IMR-90 (cell line): Measurements from ENCODE around the gene SLC25A19. TPM values are rescaled to one million over a fixed set of nuclear protein-coding genes. Genes with fewer than 3 reads are reported as not detected.

ENCODE experiments used
- ATAC-seq: fragments of 200-7000 bp; cut with Tn5 transposase; 2 replicates; pipeline ENCODE4 v1.9.1; 2020; ENCODE audit warnings: low read depth, mild to moderate bottlenecking, moderate library complexity
- BruUV-seq: library from RNA; stranded (reverse); fragments of 400-500 nt; replicated peaks from 2 replicates; lab custom pipeline; 2021; lab: Mats Ljungman, UMichigan
- CTCF ChIA-PET: fragments of 300-600 bp; formaldehyde crosslinking; extraction: SDS; loops from one replicate; lab custom pipeline; 2021; ENCODE audit warnings: antibody characterized with exemption; lab: Yijun Ruan, JAX
- POLR2A ChIA-PET: fragments of 300-600 bp; sonication (Branson Sonifier 250); formaldehyde crosslinking; loops from one replicate; lab custom pipeline; 2022; ENCODE audit warnings: antibody characterized with exemption; ENCODE audit not compliant: unreplicated experiment; lab: Charles Lee
- DNase-seq: peaks from one replicate; pipeline ENCODE4 v3.0.0; 2013
- H2AFZ ChIP-seq: replicated peaks from 2 replicates; pipeline ENCODE3; 2013; ENCODE audit warnings: low read length, mild to moderate bottlenecking; ENCODE audit not compliant: poor library complexity
- H2AK5ac ChIP-seq: 2 replicates; pipeline ENCODE4 v1.6.1; 2013; ENCODE audit warnings: low read depth, low read length, inconsistent platforms
- H2AK9ac ChIP-seq: replicated peaks from 2 replicates; pipeline ENCODE3; 2013; ENCODE audit warnings: mild to moderate bottlenecking, low read depth, low read length, moderate library complexity; ENCODE audit not compliant: poor library complexity
- H2BK120ac ChIP-seq: 2 replicates; pipeline ENCODE4 v1.6.1; 2013; ENCODE audit warnings: low read depth, low read length, inconsistent platforms
- H2BK15ac ChIP-seq: 3 replicates; pipeline ENCODE4 v1.6.1; 2013; ENCODE audit warnings: low read depth, low read length, inconsistent platforms
- H2BK20ac ChIP-seq: 2 replicates; pipeline ENCODE4 v1.6.1; 2013; ENCODE audit warnings: low read depth, mild to moderate bottlenecking, inconsistent platforms, low read length, moderate library complexity
- H2BK5ac ChIP-seq: 2 replicates; pipeline ENCODE4 v1.6.1; 2013; ENCODE audit warnings: mild to moderate bottlenecking, low read depth, low read length, inconsistent platforms; ENCODE audit not compliant: poor library complexity, severe bottlenecking
- H3K14ac ChIP-seq: replicated peaks from 2 replicates; pipeline ENCODE4 v1.6.1; 2013; ENCODE audit warnings: low read depth, low read length, inconsistent platforms
- H3K18ac ChIP-seq: 2 replicates; pipeline ENCODE4 v1.6.1; 2013; ENCODE audit warnings: low read depth, low read length, control low read depth
- H3K23ac ChIP-seq: 2 replicates; pipeline ENCODE4 v1.6.1; 2013; ENCODE audit warnings: low read depth, low read length, inconsistent platforms
- H3K27ac ChIP-seq: 2 replicates; pipeline ENCODE4 v1.5.1; 2013; ENCODE audit warnings: mild to moderate bottlenecking, control low read depth, low read length; ENCODE audit not compliant: insufficient read depth
- H3K27me3 ChIP-seq: 2 replicates; pipeline ENCODE4 v1.6.1; 2013; ENCODE audit warnings: low read length; ENCODE audit not compliant: control insufficient read depth, insufficient read depth
- H3K36me3 ChIP-seq: 2 replicates; pipeline ENCODE4 v1.6.1; 2013; ENCODE audit warnings: low read length, mixed read lengths; ENCODE audit not compliant: control insufficient read depth, insufficient read depth
- H3K4ac ChIP-seq: 2 replicates; pipeline ENCODE4 v1.6.1; 2013; ENCODE audit warnings: low read depth, low read length, inconsistent platforms
- H3K4me1 ChIP-seq: 2 replicates; pipeline ENCODE4 v1.6.1; 2013; ENCODE audit warnings: low read length, mixed read lengths; ENCODE audit not compliant: control insufficient read depth, insufficient read depth
- H3K4me2 ChIP-seq: 2 replicates; pipeline ENCODE4 v1.6.1; 2013; ENCODE audit warnings: low read depth, mild to moderate bottlenecking, control low read depth, low read length, moderate library complexity
- H3K4me3 ChIP-seq: 2 replicates; pipeline ENCODE4 v1.5.1; 2013; ENCODE audit warnings: low read depth, mild to moderate bottlenecking, control low read depth, low read length, moderate library complexity; ENCODE audit not compliant: insufficient read depth
- H3K56ac ChIP-seq: 2 replicates; pipeline ENCODE4 v1.6.1; 2013; ENCODE audit warnings: low read length, inconsistent platforms; ENCODE audit not compliant: insufficient read depth; ENCODE audit errors: extremely low read depth
- H3K79me1 ChIP-seq, 2 experiments: 2 replicates each; pipeline ENCODE4 v1.6.1; 2013; ENCODE audit warnings: low read length in 2 of 2, inconsistent platforms in 1 of 2, low read depth in 1 of 2
- H3K9ac ChIP-seq: 2 replicates; pipeline ENCODE4 v1.6.1; 2013; ENCODE audit warnings: low read depth, low read length, control low read depth
- H3K9me1 ChIP-seq: 2 replicates; pipeline ENCODE4 v1.6.1; 2013; ENCODE audit warnings: low read length, inconsistent platforms; ENCODE audit not compliant: insufficient read depth
- H3K9me3 ChIP-seq: 2 replicates; pipeline ENCODE4 v1.6.1; 2013; ENCODE audit warnings: low read length; ENCODE audit not compliant: control insufficient read depth, insufficient read depth
- H4K20me1 ChIP-seq: 2 replicates; pipeline ENCODE4 v1.6.1; 2013; ENCODE audit warnings: low read length, inconsistent platforms; ENCODE audit not compliant: insufficient read depth
- H4K5ac ChIP-seq: 2 replicates; pipeline ENCODE4 v1.6.1; 2013; ENCODE audit warnings: mild to moderate bottlenecking, low read depth, low read length, control low read depth
- H4K8ac ChIP-seq, 2 experiments: 2 replicates each; pipeline ENCODE4 v1.6.1; 2013; ENCODE audit warnings: low read depth in 2 of 2, low read length in 2 of 2, control low read depth in 1 of 2, inconsistent platforms in 1 of 2
- H4K91ac ChIP-seq: 2 replicates; pipeline ENCODE4 v1.6.1; 2013; ENCODE audit warnings: low read depth, low read length, inconsistent platforms; ENCODE audit not compliant: insufficient read depth
- BHLHE40 ChIP-seq: fragments of 150-350 bp; IDR thresholded peaks from 2 replicates; pipeline ENCODE4 v1.6.1; 2016; ENCODE audit warnings: mild to moderate bottlenecking, low read depth, low read length
- CEBPB ChIP-seq: IDR thresholded peaks from 2 replicates; pipeline ENCODE4 v1.6.1; 2012; ENCODE audit warnings: low read depth, low read length, improper control_type of control experiment
- CHD1 ChIP-seq: IDR thresholded peaks from 2 replicates; pipeline ENCODE4 v1.6.1; 2012; ENCODE audit warnings: low read depth, low read length, improper control_type of control experiment
- CTCF ChIP-seq: conservative IDR thresholded peaks from 2 replicates; pipeline ENCODE4 v1.5.1; 2012; ENCODE audit warnings: mild to moderate bottlenecking, low read depth, low read length, improper control_type of control experiment
- FOS ChIP-seq: fragments of 150-350 bp; IDR thresholded peaks from 2 replicates; pipeline ENCODE4 v1.6.1; 2016; ENCODE audit warnings: low read depth, low read length
- MAFK ChIP-seq: IDR thresholded peaks from 2 replicates; pipeline ENCODE4 v1.6.1; 2012; ENCODE audit warnings: low read depth, low read length, improper control_type of control experiment
- MAZ ChIP-seq: IDR thresholded peaks from 2 replicates; pipeline ENCODE4 v1.6.1; 2012; ENCODE audit warnings: low read depth, mild to moderate bottlenecking, low read length, improper control_type of control experiment, moderate library complexity, borderline replicate concordance
- MXI1 ChIP-seq: IDR thresholded peaks from 2 replicates; pipeline ENCODE4 v1.6.1; 2012; ENCODE audit warnings: low read depth, mild to moderate bottlenecking, low read length, moderate library complexity, borderline replicate concordance
- NFE2L2 ChIP-seq: fragments of 150-350 bp; IDR thresholded peaks from 2 replicates; pipeline ENCODE4 v1.6.1; 2016; ENCODE audit warnings: low read depth, mild to moderate bottlenecking, low read length
- POLR2A ChIP-seq: IDR thresholded peaks from 2 replicates; pipeline ENCODE4 v1.6.1; 2012; ENCODE audit warnings: mild to moderate bottlenecking, low read depth, low read length
- RAD21 ChIP-seq: IDR thresholded peaks from 2 replicates; pipeline ENCODE4 v1.6.1; 2012; ENCODE audit warnings: low read length, improper control_type of control experiment
- RCOR1 ChIP-seq: IDR thresholded peaks from 2 replicates; pipeline ENCODE4 v1.6.1; 2012; ENCODE audit warnings: mild to moderate bottlenecking, low read length, improper control_type of control experiment; ENCODE audit not compliant: insufficient replicate concordance
- RFX5 ChIP-seq: IDR thresholded peaks from 2 replicates; pipeline ENCODE4 v1.8.0; 2012; ENCODE audit warnings: low read depth, mild to moderate bottlenecking, low read length, moderate library complexity
- SMC3 ChIP-seq: fragments of 150-350 bp; IDR thresholded peaks from 2 replicates; pipeline ENCODE4 v1.6.1; 2016; ENCODE audit warnings: low read depth, mild to moderate bottlenecking, antibody characterized with exemption, low read length, moderate library complexity
- WGBS, 2 experiments: methylation state at CpG; one replicate each; pipeline versions ENCODE4 v1.1.5 to v1.1.7; 2013; ENCODE audit warnings: missing lambda C conversion rate in 2 of 2; ENCODE audit not compliant: insufficient read length in 1 of 2; ENCODE audit errors: extremely low coverage in 2 of 2; 5-methylcytosine and 5-hydroxymethylcytosine counted together
- dilution Hi-C: fragments of 300-500 bp; cut with HindIII; formaldehyde crosslinking; loops from one replicate; pipeline ENCODE4 v1.14.3; 2018; ENCODE audit warnings: low sequenced_read_pairs; ENCODE audit not compliant: unreplicated experiment
- in situ Hi-C: fragments of 300-500 bp; cut with MboI; formaldehyde crosslinking; loops from 3 replicates; pipeline ENCODE4 v1.14.3; 2019; ENCODE audit warnings: low sequenced_read_pairs, inconsistent platforms, mixed read lengths
- intact Hi-C: fragments of 100-400 bp; cut with micrococcal nuclease; formaldehyde crosslinking; loops from 2 replicates; pipeline ENCODE4 v1.10.0; 2022
- polyA plus RNA-seq, 3 experiments: library from polyadenylated mRNA; depleted of rRNA; stranded (reverse); fragments of >200 nt; gene quantifications; 2 replicates each; pipeline ENCODE4 v1.2.3, GENCODE V29; 2012; ENCODE audit warnings: low replicate concordance in 1 of 3
- total RNA-seq: library from RNA; depleted of rRNA; stranded (reverse); fragments of >200 nt; gene quantifications from 2 replicates; pipeline ENCODE4 v1.2.3, GENCODE V29; 2012
- TF ChIP-seq, protein P1 (sequence below): fragments of 150-350 bp; IDR thresholded peaks from 2 replicates; pipeline ENCODE4 v1.6.1; 2016; ENCODE audit warnings: low read depth, mild to moderate bottlenecking, low read length, moderate library complexity, borderline replicate concordance
- TF ChIP-seq, protein P2 (sequence below): fragments of 150-350 bp; IDR thresholded peaks from 2 replicates; pipeline ENCODE4 v1.6.1; 2017; ENCODE audit warnings: mild to moderate bottlenecking, antibody characterized with exemption, low read length, low read depth

SLC25A19 gene
- total and polyA plus RNA-seq, 2 of the 4 experiments (the other 2 are of a cell fraction) = 9.1 to 9.2 TPM

- Histone ChIP-seq H2AK9ac (peak overlapping the region; percentile 61), H3K4ac (0 out of 2 replicates have a peak overlapping the region, but pooled peaks have one; percentile 3), H3K79me1 (peaks cover 0 to 13% of the 10 kb centered on the region in 2 experiments; a peak in 3 of 4 replicates), H3K4me2 (no peak overlapping the region), H3K4me1 (peaks cover 9% of the 10 kb centered on the region; the same call in 1 of the 2 replicates), H2BK120ac (no peak overlapping the region), H4K20me1 (no peaks in the 10 kb centered on the region), H3K14ac (no peak overlapping the region), H3K23ac (no peak overlapping the region), H3K36me3 (peaks cover 9% of the 10 kb centered on the region; the same call in 1 of the 2 replicates), H2BK20ac (no peak overlapping the region), H3K27me3 (no peaks in the 10 kb centered on the region), H3K18ac (no peak overlapping the region), H4K5ac (no peak overlapping the region), H3K56ac (no peak overlapping the region), H4K8ac (no peak overlapping the region), H2BK5ac (no peak overlapping the region), H2AFZ (no peak overlapping the region), H2BK15ac (no peak overlapping the region), H3K9me1 (peaks cover 12% of the 10 kb centered on the region), H2AK5ac (no peak overlapping the region), H3K4me3 (no peak overlapping the region), H3K27ac (no peak overlapping the region), H3K9ac (no peak overlapping the region), H3K9me3 (no peaks in the 10 kb centered on the region), H4K91ac (no peak overlapping the region)
- TF ChIP-seq MXI1 (no peak), CHD1 (no peak), FOS (no peak), BHLHE40 (no peak), MAZ (no peak), NFE2L2 (no peak), CTCF (no peak), RAD21 (no peak), RCOR1 (no peak), MAFK (no peak), CEBPB (no peak), RFX5 (no peak), POLR2A (no peak), SMC3 (no peak)
- TF ChIP-seq, protein P1, sequence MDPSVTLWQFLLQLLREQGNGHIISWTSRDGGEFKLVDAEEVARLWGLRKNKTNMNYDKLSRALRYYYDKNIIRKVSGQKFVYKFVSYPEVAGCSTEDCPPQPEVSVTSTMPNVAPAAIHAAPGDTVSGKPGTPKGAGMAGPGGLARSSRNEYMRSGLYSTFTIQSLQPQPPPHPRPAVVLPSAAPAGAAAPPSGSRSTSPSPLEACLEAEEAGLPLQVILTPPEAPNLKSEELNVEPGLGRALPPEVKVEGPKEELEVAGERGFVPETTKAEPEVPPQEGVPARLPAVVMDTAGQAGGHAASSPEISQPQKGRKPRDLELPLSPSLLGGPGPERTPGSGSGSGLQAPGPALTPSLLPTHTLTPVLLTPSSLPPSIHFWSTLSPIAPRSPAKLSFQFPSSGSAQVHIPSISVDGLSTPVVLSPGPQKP = no peak
- TF ChIP-seq, protein P2, sequence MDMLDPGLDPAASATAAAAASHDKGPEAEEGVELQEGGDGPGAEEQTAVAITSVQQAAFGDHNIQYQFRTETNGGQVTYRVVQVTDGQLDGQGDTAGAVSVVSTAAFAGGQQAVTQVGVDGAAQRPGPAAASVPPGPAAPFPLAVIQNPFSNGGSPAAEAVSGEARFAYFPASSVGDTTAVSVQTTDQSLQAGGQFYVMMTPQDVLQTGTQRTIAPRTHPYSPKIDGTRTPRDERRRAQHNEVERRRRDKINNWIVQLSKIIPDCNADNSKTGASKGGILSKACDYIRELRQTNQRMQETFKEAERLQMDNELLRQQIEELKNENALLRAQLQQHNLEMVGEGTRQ = no peak
- DNase-seq (peak; percentile 20), ATAC-seq (peak; percentile 38; the same call in 1 of the 2 replicates)
- in situ Hi-C loops = no loop called here
- CTCF ChIA-PET = no interaction called here
- dilution Hi-C loops = no loop called here
- intact Hi-C loops = no loop called here
- BruUV-seq = no TSS peak
- WGBS, 2 experiments = 72% methylated on average over 5 of the region's 14 CpGs; no CpG with 5 or more reads in 1 of the 2 experiments
- POLR2A ChIA-PET = no interaction called here
Measured at GRCh38 chr17:75313941-75314551, 24.8 kb upstream of the SLC25A19 start.
